ENCODE data around the gene NAV1. TPM values are rescaled to one million over a fixed set of nuclear protein-coding genes. Genes with fewer than 3 reads are reported as not detected.

NAV1 gene
- total RNA-seq, 4 donors from 2014 or later, result 18.1 to 25.5 (median 21.0) TPM

DNA sequence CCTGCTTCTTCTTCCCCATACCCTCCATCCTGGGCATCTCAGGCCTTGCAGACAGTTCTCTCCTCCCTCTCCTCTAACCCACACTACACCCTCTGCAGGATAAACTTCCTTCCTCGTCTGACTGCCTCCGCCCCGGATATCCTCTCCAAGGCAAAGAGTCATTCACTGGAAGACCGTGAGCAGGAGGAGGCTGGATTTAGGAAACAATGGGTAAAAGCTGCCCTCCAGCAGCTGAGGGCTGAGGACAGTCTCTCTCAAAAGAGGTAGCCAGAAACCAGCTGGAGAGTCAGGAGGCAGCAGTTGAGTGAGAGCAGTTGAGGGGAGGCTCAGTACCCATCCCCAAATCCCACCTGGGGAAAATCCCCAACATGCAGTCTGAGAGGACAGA is 33.4 kb upstream of the NAV1 start:
- TF ChIP-seq, protein P1, sequence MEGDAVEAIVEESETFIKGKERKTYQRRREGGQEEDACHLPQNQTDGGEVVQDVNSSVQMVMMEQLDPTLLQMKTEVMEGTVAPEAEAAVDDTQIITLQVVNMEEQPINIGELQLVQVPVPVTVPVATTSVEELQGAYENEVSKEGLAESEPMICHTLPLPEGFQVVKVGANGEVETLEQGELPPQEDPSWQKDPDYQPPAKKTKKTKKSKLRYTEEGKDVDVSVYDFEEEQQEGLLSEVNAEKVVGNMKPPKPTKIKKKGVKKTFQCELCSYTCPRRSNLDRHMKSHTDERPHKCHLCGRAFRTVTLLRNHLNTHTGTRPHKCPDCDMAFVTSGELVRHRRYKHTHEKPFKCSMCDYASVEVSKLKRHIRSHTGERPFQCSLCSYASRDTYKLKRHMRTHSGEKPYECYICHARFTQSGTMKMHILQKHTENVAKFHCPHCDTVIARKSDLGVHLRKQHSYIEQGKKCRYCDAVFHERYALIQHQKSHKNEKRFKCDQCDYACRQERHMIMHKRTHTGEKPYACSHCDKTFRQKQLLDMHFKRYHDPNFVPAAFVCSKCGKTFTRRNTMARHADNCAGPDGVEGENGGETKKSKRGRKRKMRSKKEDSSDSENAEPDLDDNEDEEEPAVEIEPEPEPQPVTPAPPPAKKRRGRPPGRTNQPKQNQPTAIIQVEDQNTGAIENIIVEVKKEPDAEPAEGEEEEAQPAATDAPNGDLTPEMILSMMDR (IDR thresholded peaks at IDR 0.05), result peak in 1 of 6 experiments; percentile 20
- TF ChIP-seq POLR2A (IDR thresholded peaks at IDR 0.05), result peak in 2 of 4 donors; percentile 6 to 60
- 0% methylated on average over 1 to 2 of the region's 4 CpGs for WGBS, 2 donors
- Histone ChIP-seq H3K4me3 (peak overlapping the region; percentile 60 to 92 (median 62)), H3K27me3 (no peaks in the 10 kb centered on the region), H3K9me3 (no peaks in the 10 kb centered on the region), H3K27ac (peak overlapping the region; percentile 90 to 97 (median 92)), H3K4me1 (peaks cover 25 to 77% (median 54%) of the 10 kb centered on the region in 3 donors), H3K36me3 (peaks cover 0 to 6% (median 0%) of the 10 kb centered on the region in 3 donors)
- DNase-seq, result no peak
- intact Hi-C loops (cut with DNase I), result no loop called here

- peak overlapping the region; percentile 60 to 92 (median 62) for H3K4me3 ChIP-seq
- DNase-seq, result no peak
- peaks cover 19 to 75% (median 50%) of the 10 kb centered on the region in 3 donors for H3K4me1 ChIP-seq
- no peak for TF ChIP-seq POLR2A (IDR thresholded peaks at IDR 0.05)
- TF ChIP-seq, protein P1 (IDR thresholded peaks at IDR 0.05), result no peak
- WGBS, 2 donors, result 18 to 38% methylated on average over 2 of the region's 3 CpGs
- peaks cover 0 to 6% (median 0%) of the 10 kb centered on the region in 3 donors for H3K36me3 ChIP-seq
- H3K9me3 ChIP-seq, result no peaks in the 10 kb centered on the region
- no peaks in the 10 kb centered on the region for H3K27me3 ChIP-seq
- intact Hi-C loops (cut with DNase I), result no loop called here
- H3K27ac ChIP-seq, result peak overlapping the region; percentile 90 to 97 (median 92)
Measured at GRCh38 chr1:201506092-201506491, 32.8 kb upstream of the NAV1 start.

GRCh38 chr1:201506557-201507359 is 32.2 kb upstream of the NAV1 start, which contains the start of gene CSRP1:
TSS of gene CSRP1 (minus strand) at chr1:201507123. CDS start at chr1:201496303, 10,820 bp downstream.
- intact Hi-C loops (cut with DNase I), result no loop called here
- peaks cover 18 to 75% (median 47%) of the 10 kb centered on the region in 3 donors for H3K4me1 ChIP-seq
- TF ChIP-seq, protein P1 (IDR thresholded peaks at IDR 0.05), result peak in 2 of 6 experiments; percentile 9 to 18
- peak in 3 of 4 donors; percentile 30 to 97 (median 93) for TF ChIP-seq POLR2A (IDR thresholded peaks at IDR 0.05)

DNA sequence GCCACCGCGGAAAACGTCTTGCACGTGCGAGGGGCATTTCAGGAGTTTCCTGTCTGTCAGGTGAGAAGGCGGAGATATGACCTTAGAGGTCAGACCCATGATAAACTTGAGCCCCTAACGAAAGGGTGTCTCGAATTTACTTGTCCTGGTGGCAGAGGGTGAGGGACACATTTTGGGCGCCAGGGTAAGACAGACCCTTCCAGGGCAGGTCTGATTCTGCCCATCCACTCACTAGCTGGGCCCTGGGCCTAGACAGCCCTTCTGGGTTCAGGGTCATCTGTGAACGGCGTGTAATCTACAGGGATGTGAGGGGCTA is 31.6 kb upstream of the NAV1 start:
- Histone ChIP-seq H3K27me3 (no peaks in the 10 kb centered on the region), H3K9me3 (no peaks in the 10 kb centered on the region), H3K36me3 (peaks cover 0 to 5% (median 0%) of the 10 kb centered on the region in 3 donors), H3K27ac (peak overlapping the region; percentile 90 to 97 (median 92)), H3K4me3 (peak overlapping the region; percentile 60 to 92 (median 62)), H3K4me1 (peaks cover 22 to 75% (median 47%) of the 10 kb centered on the region in 3 donors)
- 21 to 27% methylated on average over 4 to 8 of the region's 11 CpGs for WGBS, 2 donors
- no peak for TF ChIP-seq POLR2A (IDR thresholded peaks at IDR 0.05)
- TF ChIP-seq, protein P1 (IDR thresholded peaks at IDR 0.05), result no peak
- intact Hi-C loops (cut with DNase I), result no loop called here
- no peak for DNase-seq

More at GRCh38 chr1:201506557-201507359, 32.2 kb upstream of the NAV1 start, which contains the start of gene CSRP1:
- WGBS, 2 donors, result 3% methylated on average over 5 to 15 of the region's 71 CpGs
- Histone ChIP-seq H3K9me3 (no peaks in the 10 kb centered on the region), H3K36me3 (peaks cover 0 to 6% (median 0%) of the 10 kb centered on the region in 3 donors), H3K27ac (peak within 1 kb of the TSS; percentile 90 to 97 (median 92)), H3K4me3 (peak within 1 kb of the TSS; percentile 60 to 92 (median 62)), H3K27me3 (no peaks in the 10 kb centered on the region)
- peak; percentile 44 for DNase-seq

DNA sequence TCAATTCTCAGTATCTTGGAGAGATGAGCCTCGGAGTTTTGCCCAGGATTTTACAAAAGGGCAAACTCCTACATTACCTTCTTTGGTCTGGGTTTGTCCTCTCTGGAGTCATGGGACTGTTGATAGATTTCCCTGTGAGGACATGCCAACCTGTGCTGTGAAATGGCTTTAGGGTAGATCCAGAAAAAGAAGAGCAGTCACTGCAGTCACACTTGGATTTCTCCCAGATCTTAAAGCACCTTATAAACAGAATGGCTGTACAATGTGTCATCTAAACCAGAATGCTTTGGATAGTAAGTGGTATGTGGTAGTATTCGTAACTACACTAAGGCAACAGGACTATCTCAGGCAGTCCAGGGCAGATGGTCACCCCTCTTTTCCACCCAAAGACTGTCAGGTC is 30.1 kb upstream of the NAV1 start:
- intact Hi-C loops (cut with DNase I), result no loop called here
- no peak for DNase-seq
- TF ChIP-seq, protein P1 (IDR thresholded peaks at IDR 0.05), result no peak
- TF ChIP-seq POLR2A (IDR thresholded peaks at IDR 0.05), result no peak
- Histone ChIP-seq H3K4me1 (peaks cover 27 to 72% (median 48%) of the 10 kb centered on the region in 3 donors), H3K27me3 (no peaks in the 10 kb centered on the region), H3K36me3 (no peaks in the 10 kb centered on the region), H3K9me3 (no peaks in the 10 kb centered on the region), H3K4me3 (no peak overlapping the region), H3K27ac (peak overlapping the region in 3 of 4 donors; percentile 61 to 93 (median 92))
- WGBS, 2 donors, result 63 to 93% methylated on average over 2 of the region's 2 CpGs

Measured in esophagus squamous epithelium (tissue), 5 donors.